Measurements from ENCODE around the gene CCDC197. TPM values are rescaled to one million over a fixed set of nuclear protein-coding genes. Genes with fewer than 3 reads are reported as not detected.

The CCDC197 gene
- not detected for total RNA-seq

- no peaks in the 10 kb centered on the region for H3K36me3 ChIP-seq
- no peaks in the 10 kb centered on the region for H3K4me1 ChIP-seq
- TF ChIP-seq POLR2A (IDR thresholded peaks at IDR 0.05), result no peak
- no peak for TF ChIP-seq POLR2AphosphoS5 (IDR thresholded peaks at IDR 0.05)
- TF ChIP-seq CTCF (IDR thresholded peaks at IDR 0.05), result no peak
- H3K9me3 ChIP-seq, result no peaks in the 10 kb centered on the region
- no peak within 1 kb of the TSS for H3K4me3 ChIP-seq
- DNase-seq (ENCODE audit: low spot score in 2 of 2), result no peak
- H3K27ac ChIP-seq, result no peak within 1 kb of the TSS
- intact Hi-C loops (cut with DNase I; ENCODE audit: low total_unique reads), result no loop called here
- H3K27me3 ChIP-seq, result peaks cover 0 to 10% of the 10 kb centered on the region in 2 donors
Measured at GRCh38 chr14:93997082-93997481, at the start of gene CCDC197. TSS of gene CCDC197 (plus strand) at chr14:93997301. CDS start at chr14:93998132, 831 bp downstream.

DNA sequence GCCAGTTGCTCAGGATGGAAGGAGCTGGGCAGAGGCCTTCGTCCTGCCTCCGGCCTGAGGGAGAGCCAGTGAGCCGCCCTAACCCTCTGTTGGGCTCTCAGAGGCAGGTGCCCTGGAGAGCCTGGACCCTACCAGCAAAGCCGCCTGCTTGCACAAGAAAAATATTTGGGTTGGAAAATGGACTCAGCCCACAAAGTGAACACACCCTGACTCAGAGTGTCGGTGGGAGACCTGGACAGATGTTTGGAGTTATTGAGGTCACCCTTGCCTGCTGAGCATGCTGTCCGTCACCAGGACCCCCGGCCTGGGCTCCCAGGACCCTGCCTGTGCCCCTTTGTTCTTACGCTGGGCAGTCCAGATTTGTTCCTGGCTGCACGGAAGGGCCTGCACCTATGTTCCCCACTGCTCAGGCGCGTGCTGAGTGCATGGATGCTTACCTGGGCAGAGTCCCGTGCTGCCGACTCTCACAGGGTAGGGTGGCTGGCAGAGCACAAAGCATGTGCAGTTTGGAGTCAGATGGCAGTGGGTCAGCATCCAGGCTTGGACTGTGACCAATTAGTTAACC lies 47.5 kb upstream of the CCDC197 start:
- no peaks in the 10 kb centered on the region for H3K9me3 ChIP-seq
- no peak for DNase-seq (ENCODE audit: low spot score in 2 of 2)
- no peaks in the 10 kb centered on the region for H3K4me1 ChIP-seq
- H3K4me3 ChIP-seq, result no peak overlapping the region
- H3K27ac ChIP-seq, result no peak overlapping the region
- H3K27me3 ChIP-seq, result no peaks in the 10 kb centered on the region
- intact Hi-C loops (cut with DNase I; ENCODE audit: low total_unique reads), result loop anchor here (2.0 to 10.0 kb wide), 2 partner anchors 77 to 735 kb away; partner anchors contain the start of gene OTUB2
- TF ChIP-seq CTCF (IDR thresholded peaks at IDR 0.05) (no peak), POLR2AphosphoS5 (IDR thresholded peaks at IDR 0.05) (no peak), POLR2A (IDR thresholded peaks at IDR 0.05) (no peak)
- no peaks in the 10 kb centered on the region for H3K36me3 ChIP-seq

- intact Hi-C loops (cut with DNase I; ENCODE audit: low total_unique reads), result no loop called here
- no peak overlapping the region for H3K27ac ChIP-seq
- H3K36me3 ChIP-seq, result no peaks in the 10 kb centered on the region
- no peaks in the 10 kb centered on the region for H3K4me1 ChIP-seq
- no peaks in the 10 kb centered on the region for H3K27me3 ChIP-seq
- H3K9me3 ChIP-seq, result no peaks in the 10 kb centered on the region
- no peak overlapping the region for H3K4me3 ChIP-seq
- TF ChIP-seq POLR2A (IDR thresholded peaks at IDR 0.05) (no peak), POLR2AphosphoS5 (IDR thresholded peaks at IDR 0.05) (no peak), CTCF (IDR thresholded peaks at IDR 0.05) (no peak)
- DNase-seq (ENCODE audit: low spot score in 2 of 2), result no peak
Measured at GRCh38 chr14:93950948-93951634, 46.0 kb upstream of the CCDC197 start.

DNA sequence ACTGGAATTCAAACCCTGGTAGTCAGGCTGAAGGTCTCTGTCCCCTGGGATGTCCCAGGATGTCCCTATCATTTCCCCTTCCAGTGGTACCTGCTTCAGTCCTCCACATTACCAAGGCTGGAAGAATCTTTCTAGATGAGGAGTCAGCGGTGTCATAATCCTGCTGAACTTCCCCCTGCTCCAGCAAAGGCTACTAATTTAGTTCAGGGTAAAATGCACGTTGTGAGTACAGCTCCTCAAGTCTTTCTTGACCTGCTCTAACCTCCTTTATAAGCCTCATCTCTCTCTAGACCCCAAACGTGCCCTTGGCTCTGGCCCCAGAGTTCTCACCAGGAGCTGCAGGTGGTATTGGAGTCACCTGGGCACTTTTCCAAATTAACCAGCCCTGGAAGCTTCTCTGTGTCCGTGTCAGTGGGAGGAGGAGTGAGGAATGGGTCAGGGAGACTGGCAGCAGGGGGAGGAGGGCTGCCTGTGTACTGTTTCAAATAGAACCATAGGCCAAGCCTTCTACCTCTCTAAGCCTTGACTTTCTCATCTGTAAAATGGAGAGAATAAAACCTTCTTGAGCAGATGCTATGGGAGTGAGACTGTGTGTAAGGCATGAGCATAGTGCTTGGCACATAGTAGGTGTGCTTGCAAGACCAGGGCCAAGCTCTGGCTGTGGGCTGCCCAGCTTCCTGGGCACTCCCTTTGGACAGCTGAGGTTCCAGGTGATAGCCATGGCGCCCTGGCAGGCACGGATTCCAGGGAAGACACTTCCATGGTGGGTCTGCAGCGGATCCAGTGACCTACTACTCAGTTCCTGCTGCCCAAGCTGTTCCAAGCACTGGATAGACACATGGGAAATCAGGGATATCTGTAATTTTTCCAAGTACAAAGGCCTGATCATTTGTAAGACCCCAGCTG lies 45.2 kb upstream of the CCDC197 start:
- Histone ChIP-seq H3K36me3 (no peaks in the 10 kb centered on the region), H3K4me1 (no peaks in the 10 kb centered on the region), H3K27ac (no peak overlapping the region), H3K4me3 (no peak overlapping the region), H3K27me3 (no peaks in the 10 kb centered on the region), H3K9me3 (no peaks in the 10 kb centered on the region)
- intact Hi-C loops (cut with DNase I; ENCODE audit: low total_unique reads), result no loop called here
- no peak for DNase-seq (ENCODE audit: low spot score in 2 of 2)
- TF ChIP-seq POLR2A (IDR thresholded peaks at IDR 0.05), result no peak

- no peak for TF ChIP-seq CTCF (IDR thresholded peaks at IDR 0.05)
- no peak for TF ChIP-seq POLR2A (IDR thresholded peaks at IDR 0.05)
- no peak for TF ChIP-seq POLR2AphosphoS5 (IDR thresholded peaks at IDR 0.05)
- H3K9me3 ChIP-seq, result no peaks in the 10 kb centered on the region
- no peak overlapping the region for H3K4me3 ChIP-seq
- intact Hi-C loops (cut with DNase I; ENCODE audit: low total_unique reads), result no loop called here
- no peak for DNase-seq (ENCODE audit: low spot score in 2 of 2)
- H3K36me3 ChIP-seq, result no peaks in the 10 kb centered on the region
- H3K27me3 ChIP-seq, result no peaks in the 10 kb centered on the region
- H3K4me1 ChIP-seq, result no peaks in the 10 kb centered on the region
- H3K27ac ChIP-seq, result no peak overlapping the region
Measured at GRCh38 chr14:93952829-93953228, 44.3 kb upstream of the CCDC197 start.

Measured in breast epithelium (tissue), 4 donors.